ENCODE measurements around the gene CABP7.

DNA sequence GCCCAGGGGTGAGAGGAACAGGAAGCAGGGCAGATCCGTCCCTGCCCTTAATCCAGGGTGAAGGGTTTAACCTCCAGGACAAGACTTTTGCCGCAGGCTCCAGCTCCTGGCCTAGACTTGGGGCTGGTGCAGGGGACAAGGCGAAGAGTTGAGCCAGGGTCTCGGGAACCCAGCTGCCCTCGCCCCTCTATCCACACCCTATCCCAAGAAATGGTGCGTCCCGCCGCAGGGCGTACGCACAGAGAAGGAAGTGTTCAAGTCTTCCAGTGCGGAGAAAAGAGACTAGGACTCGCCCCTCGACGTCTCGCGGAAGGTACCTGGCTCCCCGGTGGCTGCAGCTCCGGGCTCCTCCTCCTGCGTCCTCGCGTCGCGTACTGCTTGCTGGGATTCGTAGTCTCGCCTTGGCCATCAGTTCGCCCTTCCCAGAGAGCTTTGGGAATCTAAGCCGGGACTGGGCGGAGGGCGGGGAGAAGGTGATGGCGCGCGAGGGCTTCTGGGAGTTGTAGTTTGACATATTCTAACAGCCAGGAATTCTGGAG is 46.9 kb downstream of the CABP7 start, which contains the start of gene ZMAT5:
- TF ChIP-seq, protein P1, sequence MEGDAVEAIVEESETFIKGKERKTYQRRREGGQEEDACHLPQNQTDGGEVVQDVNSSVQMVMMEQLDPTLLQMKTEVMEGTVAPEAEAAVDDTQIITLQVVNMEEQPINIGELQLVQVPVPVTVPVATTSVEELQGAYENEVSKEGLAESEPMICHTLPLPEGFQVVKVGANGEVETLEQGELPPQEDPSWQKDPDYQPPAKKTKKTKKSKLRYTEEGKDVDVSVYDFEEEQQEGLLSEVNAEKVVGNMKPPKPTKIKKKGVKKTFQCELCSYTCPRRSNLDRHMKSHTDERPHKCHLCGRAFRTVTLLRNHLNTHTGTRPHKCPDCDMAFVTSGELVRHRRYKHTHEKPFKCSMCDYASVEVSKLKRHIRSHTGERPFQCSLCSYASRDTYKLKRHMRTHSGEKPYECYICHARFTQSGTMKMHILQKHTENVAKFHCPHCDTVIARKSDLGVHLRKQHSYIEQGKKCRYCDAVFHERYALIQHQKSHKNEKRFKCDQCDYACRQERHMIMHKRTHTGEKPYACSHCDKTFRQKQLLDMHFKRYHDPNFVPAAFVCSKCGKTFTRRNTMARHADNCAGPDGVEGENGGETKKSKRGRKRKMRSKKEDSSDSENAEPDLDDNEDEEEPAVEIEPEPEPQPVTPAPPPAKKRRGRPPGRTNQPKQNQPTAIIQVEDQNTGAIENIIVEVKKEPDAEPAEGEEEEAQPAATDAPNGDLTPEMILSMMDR (IDR thresholded peaks at IDR 0.05 in 2 of 3, conservative IDR thresholded peaks at IDR 0.05 in 1 of 3; ENCODE audit: borderline replicate concordance in 1 of 3, insufficient read depth in 1 of 3, low read depth in 2 of 3, low read length in 2 of 3): no peak
- TF ChIP-seq EZH2phosphoT487 (IDR thresholded peaks at IDR 0.05; ENCODE audit: borderline replicate concordance): no peak
